Left lung (tissue), 10 donors: ENCODE measurements around the gene CLNK. TPM values are rescaled to one million over a fixed set of nuclear protein-coding genes. Genes with fewer than 3 reads are reported as not detected.

Experiments used
- ATAC-seq: fragments of 200-7000 bp; cut with Tn5 transposase; one replicate; pipeline ENCODE4 v1.9.1; 2020; ENCODE audit warnings: moderate library complexity
- DNase-seq, 4 donors: peaks; one replicate each; pipeline ENCODE4 v3.0.0-alpha.2; 2013 to 2020
- H3K27ac ChIP-seq, 2 donors: fragments of 200-600 bp; sonication (generic) in 1 of 2; one replicate each; pipeline versions ENCODE4 v1.5.0 to v1.8.0; 2020 to 2021
- H3K27me3 ChIP-seq, 2 donors: fragments of 200-600 bp; sonication (generic) in 1 of 2; one replicate each; pipeline versions ENCODE4 v1.5.0 to v1.8.0; 2020 to 2021
- H3K36me3 ChIP-seq, 2 donors: fragments of 200-600 bp; sonication (generic) in 1 of 2; one replicate each; pipeline versions ENCODE4 v1.5.0 to v1.8.0; 2020 to 2021
- H3K4me1 ChIP-seq, 2 donors: fragments of 200-600 bp; one replicate each; pipeline ENCODE4 v1.8.0; 2021
- H3K4me3 ChIP-seq, 2 donors: fragments of 200-600 bp; sonication (generic) in 1 of 2; one replicate each; pipeline versions ENCODE4 v1.5.0 to v1.8.0; 2020 to 2021; ENCODE audit warnings: mild to moderate bottlenecking in 1 of 2
- H3K9me3 ChIP-seq, 2 donors: fragments of 200-600 bp; sonication (generic) in 1 of 2; one replicate each; pipeline versions ENCODE4 v1.5.0 to v1.8.0; 2020 to 2021
- CTCF ChIP-seq, 2 donors: fragments of 200-600 bp; sonication (generic) in 1 of 2; IDR thresholded peaks; one replicate each; pipeline versions ENCODE4 v1.5.0 to v1.8.0; 2021; ENCODE audit warnings: antibody characterized with exemption in 2 of 2
- intact Hi-C, 2 donors: fragments of 100-400 bp; cut with DNase I; formaldehyde crosslinking; loops; one replicate each; pipeline versions ENCODE4 v1.11.2 to v1.14.2; 2022
- polyA plus RNA-seq, 6 donors: library from polyadenylated mRNA; unstranded; fragments of 120-200 nt; gene quantifications; one replicate each; pipeline ENCODE4 v1.2.1, GENCODE V29; 2013; ENCODE audit not compliant: insufficient read length in 6 of 6
- total RNA-seq, 2 donors: library from RNA; stranded (reverse); fragmentation: NEBNext Ultra II Directional; extraction: Animal tissue kit (Norgen Biotek cat#: 25700); gene quantifications; one replicate each; pipeline ENCODE4 v1.2.1, GENCODE V29; 2021
- donor health status: DM: no; HTN: yes; CAD: no.
- donor health status: DM: no; HTN: no; CAD: no.

Gene CLNK
- total and polyA plus RNA-seq, 8 donors: 0.13 to 0.61 (median 0.31) TPM

GRCh38 chr4:10456595-10457254, 227.8 kb downstream of the CLNK start:
- H3K27ac ChIP-seq: peak overlapping the region; percentile 26 to 57
- peak overlapping the region; percentile 47 to 56 for H3K4me3 ChIP-seq
- intact Hi-C loops: loop anchor here in 1 of 2 donors (10.0 kb wide), 1 partner anchor 78 kb away; no protein-coding TSS in a partner anchor
- no peaks in the 10 kb centered on the region for H3K9me3 ChIP-seq
- H3K36me3 ChIP-seq: peaks cover 0 to 30% of the 10 kb centered on the region in 2 donors
- DNase-seq (peak; percentile 50 to 87 (median 64)), ATAC-seq (peak; percentile 58)
- no peak for TF ChIP-seq CTCF (IDR thresholded peaks at IDR 0.05)
- peaks cover 4 to 44% of the 10 kb centered on the region in 2 donors for H3K27me3 ChIP-seq
- H3K4me1 ChIP-seq: peaks cover 3 to 24% of the 10 kb centered on the region in 2 donors

GRCh38 chr4:10456260-10456594, 228.3 kb downstream of the CLNK start:
- Histone ChIP-seq H3K4me1 (peaks cover 3 to 20% of the 10 kb centered on the region in 2 donors), H3K9me3 (no peaks in the 10 kb centered on the region), H3K27ac (peak overlapping the region; percentile 26 to 57), H3K27me3 (peaks cover 0 to 39% of the 10 kb centered on the region in 2 donors), H3K36me3 (peaks cover 0 to 34% of the 10 kb centered on the region in 2 donors), H3K4me3 (peak overlapping the region; percentile 47 to 56)
- DNase-seq: no peak
- ATAC-seq: no peak
- intact Hi-C loops: loop anchor here in 1 of 2 donors (10.0 kb wide), 1 partner anchor 79 kb away; no protein-coding TSS in a partner anchor
- no peak for TF ChIP-seq CTCF (IDR thresholded peaks at IDR 0.05)

GRCh38 chr4:10455133-10455532, 229.4 kb downstream of the CLNK start:
- ATAC-seq (no peak), DNase-seq (no peak)
- intact Hi-C loops: loop anchor here in 1 of 2 donors (10.0 kb wide), 1 partner anchor 80 kb away; no protein-coding TSS in a partner anchor
- no peak overlapping the region for H3K27ac ChIP-seq
- H3K27me3 ChIP-seq: peaks cover 0 to 28% of the 10 kb centered on the region in 2 donors
- peaks cover 0 to 45% of the 10 kb centered on the region in 2 donors for H3K36me3 ChIP-seq
- peaks cover 3 to 15% of the 10 kb centered on the region in 2 donors for H3K4me1 ChIP-seq
- H3K4me3 ChIP-seq: no peak overlapping the region
- no peaks in the 10 kb centered on the region for H3K9me3 ChIP-seq
- no peak for TF ChIP-seq CTCF (IDR thresholded peaks at IDR 0.05)

- no peak for ATAC-seq
- Histone ChIP-seq H3K27ac (no peak overlapping the region), H3K4me3 (no peak overlapping the region), H3K27me3 (peaks cover 0 to 24% of the 10 kb centered on the region in 2 donors), H3K9me3 (peaks cover 0 to under 1% of the 10 kb centered on the region in 2 donors), H3K36me3 (peaks cover 0 to 49% of the 10 kb centered on the region in 2 donors), H3K4me1 (peaks cover 3 to 15% of the 10 kb centered on the region in 2 donors)
- TF ChIP-seq CTCF (IDR thresholded peaks at IDR 0.05): no peak
- intact Hi-C loops: loop anchor here in 1 of 2 donors (10.0 kb wide), 1 partner anchor 80 kb away; no protein-coding TSS in a partner anchor
- DNase-seq: no peak
Observed at GRCh38 chr4:10454726-10455125, 229.8 kb downstream of the CLNK start.

DNA sequence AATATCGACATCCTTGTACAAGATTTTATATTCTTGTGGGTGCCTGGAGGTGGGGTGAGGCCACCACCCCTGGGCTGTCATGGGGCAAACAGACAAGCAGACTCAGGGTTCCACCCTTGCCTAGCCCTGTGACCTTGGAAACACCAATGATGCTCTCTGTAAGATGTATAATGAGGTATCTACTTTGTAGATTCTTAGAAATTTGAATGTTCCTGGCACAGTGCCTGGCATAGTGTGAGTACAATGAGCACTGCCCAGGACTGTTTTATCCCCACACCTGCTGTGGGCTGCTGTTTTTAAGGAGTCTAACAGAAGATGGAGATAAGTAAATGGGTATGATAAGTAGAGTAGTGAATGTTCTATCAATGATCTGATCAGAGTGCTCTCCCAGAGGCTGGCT, 230.4 kb downstream of the CLNK start:
- intact Hi-C loops: loop anchor here in 1 of 2 donors (10.0 kb wide), 1 partner anchor 81 kb away; no protein-coding TSS in a partner anchor
- no peak for TF ChIP-seq CTCF (IDR thresholded peaks at IDR 0.05)

More for the DNA sequence above, 230.4 kb downstream of the CLNK start:
- peaks cover 0 to 55% of the 10 kb centered on the region in 2 donors for H3K36me3 ChIP-seq
- peaks cover 0 to 7% of the 10 kb centered on the region in 2 donors for H3K9me3 ChIP-seq
- peaks cover 3 to 15% of the 10 kb centered on the region in 2 donors for H3K4me1 ChIP-seq
- H3K27ac ChIP-seq: no peak overlapping the region
- DNase-seq (no peak), ATAC-seq (no peak)
- no peak overlapping the region for H3K4me3 ChIP-seq
- H3K27me3 ChIP-seq: peaks cover 0 to 18% of the 10 kb centered on the region in 2 donors
